Skin epidermis (tissue), 12 donors: ENCODE data around the gene CADM1.

Source experiments
- H3K27ac ChIP-seq, 21 experiments: fragments of 200-600 bp; sonication (generic) in 11 of 21; one replicate each; pipeline ENCODE4 v1.5.0; 2020; ENCODE audit warnings: mild to moderate bottlenecking in 3 of 21, inconsistent platforms in 2 of 21, moderate library complexity in 2 of 21
- H3K4me3 ChIP-seq, 7 experiments: fragments of 200-600 bp; sonication (generic) in 2 of 7; one replicate each; pipeline ENCODE4 v1.5.0; 2020; ENCODE audit warnings: inconsistent platforms in 2 of 7, mild to moderate bottlenecking in 2 of 7, moderate library complexity in 1 of 7

Gene CADM1

DNA sequence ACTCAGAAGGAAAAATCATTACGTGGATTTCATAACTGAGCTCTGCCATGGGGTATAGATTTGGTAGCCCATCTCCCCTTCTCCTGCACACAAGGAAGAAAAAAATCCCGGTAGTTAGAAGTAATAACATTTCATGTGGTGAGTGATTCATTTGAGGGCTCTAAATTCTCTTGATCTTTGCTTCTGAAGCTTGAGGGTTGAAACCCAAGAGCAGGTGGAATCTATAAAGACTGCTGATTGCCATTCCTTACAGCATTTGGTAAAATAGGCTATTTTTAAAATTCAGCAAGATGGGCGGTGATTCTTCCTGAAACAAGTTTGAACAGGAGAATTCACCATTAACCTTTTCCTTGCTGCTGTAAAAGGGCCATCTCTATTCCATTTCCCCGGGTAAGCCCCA is 266.1 kb downstream of the CADM1 start:
- no peak overlapping the region for H3K4me3 ChIP-seq
- no peak overlapping the region for H3K27ac ChIP-seq

DNA sequence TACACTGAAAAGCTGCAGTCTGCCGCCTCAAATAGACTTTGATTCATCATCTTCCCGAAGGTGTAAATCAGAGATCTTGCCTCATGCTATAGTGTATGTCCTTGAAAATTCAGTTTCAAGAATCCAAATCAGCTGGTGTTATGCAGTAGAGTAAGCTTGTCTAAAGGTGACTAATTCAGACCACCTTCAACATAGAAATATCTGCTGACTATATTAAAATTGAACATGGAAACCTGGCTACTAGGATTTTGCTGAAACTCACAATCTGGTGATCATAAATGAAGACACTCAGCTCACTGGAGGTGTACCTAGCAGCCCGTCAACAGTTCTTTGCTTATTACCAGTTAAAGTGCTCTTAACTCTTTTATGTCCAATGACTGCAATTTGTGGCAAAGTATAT is 266.6 kb downstream of the CADM1 start:
- Histone ChIP-seq H3K27ac (no peak overlapping the region), H3K4me3 (no peak overlapping the region)

DNA sequence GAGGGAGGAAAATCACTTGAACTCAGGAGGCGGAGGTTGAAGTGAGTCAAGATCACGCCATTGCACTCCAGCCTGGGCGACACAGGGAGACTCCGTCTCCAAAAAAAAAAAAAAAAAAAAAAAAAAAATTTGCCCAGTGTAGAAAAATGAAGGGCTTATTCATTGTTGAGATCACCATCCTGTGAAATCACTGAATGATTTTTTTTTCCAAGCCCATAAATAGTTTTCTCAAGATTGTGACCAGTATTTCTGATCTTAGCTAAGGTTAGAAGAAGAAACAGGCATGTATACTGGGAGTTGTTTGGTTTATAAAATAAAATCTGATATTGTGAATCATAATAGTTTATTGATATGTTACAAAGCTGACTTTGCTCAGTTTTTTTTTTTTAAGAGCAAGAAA is 269.4 kb downstream of the CADM1 start:
- Histone ChIP-seq H3K27ac (no peak overlapping the region), H3K4me3 (no peak overlapping the region)

DNA sequence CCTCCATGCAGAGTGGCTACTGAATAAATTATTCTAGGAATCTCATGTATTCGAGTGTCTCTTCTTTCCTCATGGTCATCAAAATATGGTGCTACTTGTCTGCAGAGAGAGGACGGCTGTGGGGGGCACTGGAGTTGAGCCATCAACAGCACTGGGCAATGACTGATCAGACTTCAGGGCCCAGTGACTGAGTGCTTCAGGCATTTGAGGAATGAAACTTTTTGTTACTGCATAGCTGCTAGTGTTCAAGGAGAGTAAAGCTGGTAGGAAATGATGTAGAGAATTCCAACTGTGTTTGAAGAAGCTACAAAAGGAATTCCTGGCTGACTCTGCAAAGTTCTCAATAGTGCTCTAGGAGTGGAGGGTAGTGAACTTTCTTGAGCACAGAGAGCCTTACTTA is 277.7 kb downstream of the CADM1 start:
- H3K4me3 ChIP-seq = no peak overlapping the region
- H3K27ac ChIP-seq = no peak overlapping the region

DNA sequence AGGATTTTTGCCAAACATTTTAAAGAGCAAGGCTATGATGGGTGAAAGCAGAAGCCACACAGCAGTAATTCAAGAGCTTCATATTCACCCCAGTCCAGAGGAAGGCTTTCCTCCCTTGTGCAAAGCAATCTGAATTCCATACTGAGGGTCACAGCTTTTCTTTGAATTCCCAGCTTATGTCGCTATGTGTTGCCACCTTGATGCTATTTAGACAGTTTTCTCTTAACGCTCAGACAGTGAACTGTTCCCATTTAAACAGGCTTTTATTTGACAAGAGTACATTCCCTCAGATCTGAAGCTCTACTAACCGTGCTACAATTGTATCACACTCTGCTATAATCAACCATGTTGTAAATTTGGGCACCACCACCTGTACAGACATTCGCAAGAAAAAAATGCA is 279.7 kb downstream of the CADM1 start:
- Histone ChIP-seq H3K4me3 (no peak overlapping the region), H3K27ac (no peak overlapping the region)

DNA sequence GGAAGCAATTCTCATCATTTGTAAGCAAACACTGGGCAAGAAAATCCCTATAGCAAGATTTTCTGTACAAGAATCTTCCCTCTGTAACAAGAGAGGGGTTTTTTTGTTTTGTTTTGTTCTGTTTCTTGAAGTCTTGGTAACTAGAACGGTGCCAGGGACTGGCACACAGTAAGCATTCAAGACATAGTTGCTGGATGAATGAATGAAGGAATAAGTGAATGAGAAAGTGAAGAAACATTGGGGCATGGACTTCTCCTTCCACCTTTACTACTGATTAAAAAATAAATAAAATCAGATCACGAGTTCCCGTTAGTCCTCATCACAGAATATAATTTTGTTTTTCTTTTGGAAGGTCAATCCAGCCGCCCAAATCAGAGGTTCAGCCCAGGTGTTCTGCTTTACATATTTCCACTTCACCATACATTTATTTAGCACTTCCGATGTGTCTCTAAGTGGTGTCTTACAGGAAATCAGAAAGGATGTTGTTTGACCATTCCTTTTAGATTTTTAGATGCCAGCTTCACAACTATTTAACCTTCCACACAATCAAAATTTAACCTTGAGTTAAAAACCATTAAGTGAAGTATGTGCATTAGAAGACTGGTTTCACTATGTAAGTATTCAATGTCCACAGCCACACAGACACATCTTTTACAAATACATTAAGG is 281.2 kb downstream of the CADM1 start:
- peak overlapping the region in 4 of 21 experiments; percentile 12 to 63 (median 34) for H3K27ac ChIP-seq
- no peak overlapping the region for H3K4me3 ChIP-seq

DNA sequence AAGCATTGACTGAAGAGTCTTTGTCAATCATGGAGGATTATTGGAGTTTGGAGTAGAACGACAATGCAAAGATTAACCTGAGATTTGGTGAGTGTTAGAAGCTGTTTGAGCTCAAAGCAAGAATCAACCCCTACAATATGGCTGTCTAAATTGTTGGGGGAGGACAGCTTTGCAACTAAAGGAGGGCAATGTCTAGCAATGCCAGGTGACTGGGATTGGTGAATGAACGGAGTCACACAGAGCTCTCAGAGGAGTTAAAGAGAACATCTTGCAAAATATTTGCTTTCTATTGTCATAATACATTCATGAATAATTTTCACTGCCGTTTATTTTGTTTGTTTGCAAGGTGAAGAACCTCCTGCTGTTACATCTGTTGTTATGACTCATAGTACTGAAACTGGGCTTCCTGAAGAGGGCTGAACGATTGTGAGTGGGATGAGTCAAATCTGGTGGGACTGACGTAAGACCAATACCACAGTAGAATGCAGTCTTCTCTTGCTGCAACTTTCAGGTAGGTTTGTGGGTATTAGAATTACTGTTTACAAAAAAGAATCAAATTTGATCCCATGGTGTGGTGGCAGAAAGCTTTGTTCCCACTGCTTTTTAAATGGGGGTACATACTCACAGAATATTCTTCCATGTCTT is 281.9 kb downstream of the CADM1 start:
- Histone ChIP-seq H3K4me3 (no peak overlapping the region), H3K27ac (peak overlapping the region in 5 of 21 experiments; percentile 29 to 63 (median 46))

DNA sequence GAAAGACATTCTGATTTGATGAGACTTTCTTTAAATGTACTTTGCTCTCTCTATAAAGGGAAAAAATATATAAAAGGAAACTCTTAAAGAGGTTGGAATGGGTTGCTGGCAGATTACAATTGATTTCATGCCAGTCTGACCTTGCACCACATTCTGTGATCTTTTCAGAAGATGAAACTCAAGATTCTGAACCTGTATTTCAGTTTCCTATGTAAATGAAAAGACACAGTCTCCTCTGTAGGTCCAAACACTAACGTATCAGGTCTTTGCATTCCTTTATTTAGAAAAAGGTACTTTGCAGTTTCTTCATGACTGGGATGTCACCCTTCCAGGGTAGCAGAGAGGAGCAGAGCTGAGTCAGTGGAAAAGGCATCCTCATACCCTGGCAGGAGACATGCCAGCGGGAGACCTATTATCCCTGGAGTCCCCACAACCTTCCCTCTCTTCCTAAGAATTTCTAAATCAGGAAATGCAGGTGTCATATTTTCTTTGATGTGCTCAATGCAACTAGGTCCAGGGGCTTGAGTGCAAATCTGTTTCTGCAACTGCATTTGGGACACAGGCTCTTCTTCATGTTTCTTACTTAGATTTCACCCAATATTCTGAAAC is 282.6 kb downstream of the CADM1 start:
- peak overlapping the region in 3 of 21 experiments; percentile 3 to 63 (median 54) for H3K27ac ChIP-seq
- no peak overlapping the region for H3K4me3 ChIP-seq

DNA sequence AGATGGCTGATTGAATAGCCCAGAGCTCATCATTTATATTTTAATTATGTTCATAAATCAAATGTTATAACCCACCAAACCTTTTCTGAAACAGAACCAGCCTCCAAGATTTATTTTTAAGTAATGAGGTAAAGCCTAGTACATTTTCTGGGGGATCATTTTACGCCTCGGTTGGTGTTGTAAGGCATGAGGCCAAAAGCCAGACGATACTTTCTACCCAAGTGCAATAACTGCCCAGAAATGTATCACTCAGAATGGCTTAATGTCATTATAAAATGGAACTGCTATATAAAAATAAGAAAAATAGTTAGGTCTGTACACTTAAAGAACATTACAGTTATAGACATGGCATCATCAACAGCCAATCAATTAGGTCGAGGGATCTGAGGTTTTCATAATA is 283.3 kb downstream of the CADM1 start:
- no peak overlapping the region for H3K27ac ChIP-seq

DNA sequence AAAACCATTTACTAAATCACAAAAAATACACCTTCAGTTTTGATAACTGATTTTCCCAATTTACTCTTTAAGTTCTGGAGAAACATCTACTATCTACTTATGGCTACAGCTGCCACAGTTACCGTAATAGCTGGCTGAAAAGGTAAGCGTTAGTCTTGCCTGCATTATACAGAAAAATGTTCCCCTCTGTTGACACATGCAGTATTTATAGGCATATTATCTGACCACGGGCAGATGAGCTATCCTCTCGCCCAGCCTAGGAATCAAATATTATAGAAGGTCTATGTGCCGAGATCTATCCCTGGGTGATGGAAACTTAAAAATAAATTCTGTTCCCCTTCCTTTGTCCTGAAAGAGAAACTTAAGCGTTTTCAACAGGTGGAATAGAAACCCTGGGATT is 283.8 kb downstream of the CADM1 start:
- Histone ChIP-seq H3K27ac (no peak overlapping the region), H3K4me3 (no peak overlapping the region)

More for the DNA sequence above, 283.3 kb downstream of the CADM1 start:
- no peak overlapping the region for H3K4me3 ChIP-seq

DNA sequence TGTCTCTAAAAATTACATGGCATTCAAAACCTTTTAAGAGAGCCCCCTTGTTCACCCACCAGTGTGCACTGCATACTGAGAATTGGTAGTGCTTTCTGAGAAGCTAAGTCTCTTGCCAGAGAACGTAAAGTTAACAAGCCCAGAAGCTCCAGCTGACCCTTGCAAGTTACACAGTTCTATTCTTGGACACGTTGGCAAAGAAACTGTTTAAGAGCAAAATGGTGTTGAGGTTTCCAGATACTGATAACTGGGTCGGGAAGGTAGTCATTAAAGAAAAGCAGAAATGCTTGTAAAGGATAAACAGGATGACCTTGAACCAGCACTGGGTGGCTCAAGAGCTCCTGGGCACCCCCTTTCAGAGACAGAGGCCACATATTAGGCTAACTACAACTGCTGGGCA is 284.8 kb downstream of the CADM1 start:
- H3K27ac ChIP-seq = no peak overlapping the region
- H3K4me3 ChIP-seq = no peak overlapping the region

DNA sequence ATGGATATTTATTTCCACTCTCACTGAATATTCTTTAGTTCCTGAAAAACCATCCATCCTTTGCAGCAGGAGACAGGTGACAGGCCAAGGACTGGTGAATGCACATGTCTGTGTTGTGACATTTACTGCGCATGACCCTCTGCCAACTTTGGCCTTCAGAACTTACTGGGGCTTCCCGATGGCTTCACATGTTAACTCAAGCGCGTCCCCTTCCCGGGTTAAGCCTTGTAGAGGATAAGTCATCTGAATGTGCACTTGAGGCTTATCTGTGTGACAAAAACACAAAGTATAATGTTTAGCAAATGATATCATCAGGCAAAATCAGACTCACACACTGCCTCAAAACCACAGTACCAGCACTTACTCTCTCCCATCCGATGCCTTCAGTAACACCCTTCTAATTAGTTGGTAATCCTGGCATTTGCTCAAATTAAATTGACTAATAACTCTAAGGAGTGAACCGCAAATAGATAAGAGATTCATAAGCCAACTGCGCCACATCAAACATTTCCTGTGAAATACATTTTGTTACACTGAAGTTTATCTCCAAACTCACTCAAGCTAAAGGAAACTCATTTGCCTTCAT is 286.4 kb downstream of the CADM1 start:
- Histone ChIP-seq H3K27ac (no peak overlapping the region), H3K4me3 (no peak overlapping the region)

DNA sequence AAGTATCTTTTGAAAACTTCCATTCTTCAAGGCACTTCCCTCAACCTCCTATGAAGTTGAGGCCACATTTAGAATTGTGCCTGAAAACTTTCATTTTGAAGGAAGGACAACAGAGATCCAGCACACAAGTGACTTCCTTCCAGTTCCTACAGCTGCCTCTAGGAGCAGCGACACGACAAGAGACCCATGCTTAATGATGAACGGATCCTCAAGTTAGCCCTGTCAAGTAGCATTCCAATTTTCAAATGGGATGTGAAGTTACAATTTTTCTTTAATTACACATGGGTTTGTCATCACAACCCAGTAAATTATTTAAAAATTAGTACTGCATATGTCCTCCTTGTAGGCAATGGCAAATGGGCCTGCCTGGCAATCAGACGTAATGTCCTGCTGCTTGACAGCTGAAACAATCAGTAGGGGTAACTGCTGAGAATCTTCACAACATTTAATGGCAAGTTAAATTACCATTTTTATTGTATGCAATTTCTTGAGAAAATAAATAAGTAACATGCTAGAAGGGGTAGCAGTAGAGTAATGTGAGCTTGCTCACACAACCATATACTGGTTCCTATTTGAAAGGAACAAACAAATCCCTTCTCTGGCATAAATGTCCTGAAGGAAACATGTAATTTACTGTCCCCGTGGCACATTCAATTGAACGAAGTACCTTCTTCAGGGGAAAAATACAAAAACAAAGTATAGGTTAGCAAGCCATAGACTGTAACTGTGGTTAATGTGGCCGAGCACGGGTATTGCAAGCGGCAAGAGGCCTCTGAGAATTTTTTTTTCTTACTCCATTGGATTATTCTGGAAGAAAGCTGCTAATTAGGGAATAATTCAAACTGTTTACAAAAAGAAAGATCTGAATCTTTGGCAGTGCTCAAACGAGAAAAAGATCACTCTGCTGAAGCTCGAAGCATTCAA is 288.3 kb downstream of the CADM1 start:
- H3K27ac ChIP-seq = no peak overlapping the region
- H3K4me3 ChIP-seq = no peak overlapping the region

DNA sequence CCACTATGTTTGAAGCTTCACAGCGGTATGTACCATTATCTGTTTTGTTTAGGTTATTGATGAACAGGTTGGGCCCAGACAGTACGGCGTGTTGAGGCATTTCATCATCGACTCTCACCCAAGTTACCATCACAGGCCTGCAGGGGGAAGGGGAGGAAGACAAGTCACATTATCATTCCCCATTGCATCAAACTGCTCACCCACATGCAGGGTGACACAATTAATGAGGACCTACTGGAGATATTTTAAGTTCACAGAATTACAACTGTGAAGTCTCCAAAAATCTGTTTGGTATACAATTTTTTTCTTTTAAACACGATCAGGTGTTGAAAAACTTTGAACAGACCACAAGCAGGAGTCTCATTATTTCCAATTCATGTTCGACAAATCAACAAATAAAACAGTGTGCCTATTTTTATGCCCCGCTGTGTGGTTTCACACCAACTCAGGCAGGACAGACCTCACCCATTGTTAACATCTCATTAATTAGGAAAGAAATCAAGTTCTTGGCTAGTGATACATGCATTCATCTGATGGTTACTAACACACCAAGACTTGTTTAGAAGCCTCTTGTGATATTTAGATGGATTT is 289.5 kb downstream of the CADM1 start:
- H3K27ac ChIP-seq = no peak overlapping the region
- no peak overlapping the region for H3K4me3 ChIP-seq

DNA sequence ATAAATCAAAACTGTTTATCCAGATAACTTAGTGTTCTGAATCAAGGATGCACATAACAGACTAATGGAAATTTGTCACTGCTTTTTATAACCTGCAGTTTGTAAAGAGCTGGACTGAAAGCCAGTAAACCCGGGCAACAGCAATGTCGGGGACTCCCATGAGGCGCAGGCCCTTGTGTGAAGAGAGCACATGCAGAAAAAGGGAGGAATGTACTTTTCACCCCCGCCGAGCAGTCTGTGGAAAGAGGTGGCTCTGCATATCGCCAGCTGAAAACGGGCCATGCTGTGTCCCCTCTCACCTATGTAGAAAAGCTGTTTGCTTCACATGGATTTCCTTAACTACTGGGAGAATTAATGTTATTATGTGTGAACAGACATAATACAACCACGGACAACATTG is 291.2 kb downstream of the CADM1 start:
- Histone ChIP-seq H3K4me3 (no peak overlapping the region), H3K27ac (no peak overlapping the region)

DNA sequence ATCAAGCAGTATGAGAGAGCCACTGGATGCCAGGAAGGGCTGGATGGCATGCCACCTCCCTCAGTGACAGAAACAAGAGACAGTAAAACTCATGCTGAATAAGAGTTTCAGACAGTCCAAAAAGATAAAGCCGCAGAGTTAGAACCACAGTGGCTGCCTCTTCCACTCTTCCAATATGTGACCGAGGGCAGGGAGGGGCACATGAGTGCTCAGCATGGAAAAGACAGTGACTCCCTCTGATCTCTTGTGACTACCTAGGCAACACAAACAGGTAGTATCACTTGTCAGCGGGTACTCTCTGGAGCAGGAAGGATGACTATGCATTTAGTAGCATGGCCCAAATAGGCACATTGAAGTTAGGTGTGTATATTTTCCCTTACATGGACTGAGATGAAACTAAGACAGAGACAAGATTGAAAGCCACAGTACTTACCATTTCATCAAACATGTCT is 295.4 kb downstream of the CADM1 start:
- no peak overlapping the region for H3K27ac ChIP-seq
- no peak overlapping the region for H3K4me3 ChIP-seq

DNA sequence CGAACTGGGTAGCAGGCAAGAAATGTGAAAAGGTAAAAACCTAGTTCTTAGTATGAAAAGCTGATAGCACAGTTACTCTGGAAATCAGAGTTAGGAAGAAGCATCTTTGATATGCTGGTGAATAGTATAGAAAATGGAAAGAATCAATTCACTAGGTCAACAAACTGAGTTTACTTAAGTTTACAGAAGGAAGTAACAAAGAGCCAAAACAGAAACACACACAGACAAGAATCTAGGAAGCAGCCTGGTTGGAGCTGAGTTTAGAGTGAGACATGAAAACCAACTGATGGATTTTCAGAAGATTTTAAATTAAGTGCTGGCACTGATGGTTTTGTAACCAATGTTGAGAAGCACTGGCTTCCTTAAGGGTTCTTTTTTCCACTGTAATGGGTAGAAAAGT is 296.3 kb downstream of the CADM1 start:
- H3K4me3 ChIP-seq = no peak overlapping the region
- H3K27ac ChIP-seq = no peak overlapping the region

DNA sequence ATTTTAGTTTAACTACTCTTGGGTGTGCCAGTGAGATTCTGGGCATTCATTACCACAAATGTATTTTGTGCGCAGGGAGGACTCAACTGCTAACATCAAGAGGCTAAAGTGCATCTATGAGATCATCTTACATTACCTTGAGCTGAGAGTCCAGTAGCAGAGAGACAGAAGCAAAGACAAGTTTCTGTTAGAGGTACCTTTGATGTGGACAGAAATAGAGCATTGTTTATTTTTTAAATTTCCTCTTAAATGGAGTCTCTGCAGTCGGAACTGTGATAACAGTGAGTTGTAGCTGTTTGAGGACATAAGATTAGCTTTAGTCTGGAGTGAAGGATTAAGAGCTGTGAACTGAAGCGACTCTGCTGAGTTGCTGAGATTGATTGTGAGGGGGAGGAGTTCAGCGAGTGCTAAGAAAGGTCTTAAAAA is 297.0 kb downstream of the CADM1 start:
- Histone ChIP-seq H3K4me3 (no peak overlapping the region), H3K27ac (no peak overlapping the region)

DNA sequence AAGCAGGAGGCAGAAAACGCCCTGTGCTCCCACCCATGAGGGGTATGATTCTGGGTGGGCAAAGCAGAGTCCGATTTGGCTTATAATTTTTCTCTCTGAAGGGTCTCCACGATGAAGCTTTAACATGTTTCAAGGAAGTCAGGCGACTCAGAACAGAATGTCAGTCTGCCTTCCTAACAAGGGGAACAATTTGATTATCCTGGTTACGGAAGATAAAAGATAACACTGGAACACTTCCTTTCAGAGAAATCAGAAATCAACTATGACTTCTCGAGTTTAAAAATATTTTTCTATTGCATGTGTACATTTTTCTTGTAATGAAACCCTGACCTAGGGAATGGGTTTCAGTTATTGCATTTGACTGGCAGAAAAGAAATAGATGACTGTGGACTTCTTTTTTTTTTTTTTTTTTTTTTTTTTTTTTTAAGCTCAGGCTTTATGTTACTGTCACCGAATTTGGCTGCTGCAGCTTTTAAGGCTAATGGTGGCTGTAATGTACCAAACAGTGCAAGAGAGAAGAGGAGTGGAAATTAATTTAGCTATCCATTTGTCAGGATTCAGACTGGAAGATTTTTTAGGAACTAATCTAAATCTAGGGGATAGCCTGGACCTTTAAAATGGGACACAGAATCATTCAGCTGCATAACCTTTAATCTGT is 297.7 kb downstream of the CADM1 start:
- Histone ChIP-seq H3K27ac (no peak overlapping the region), H3K4me3 (no peak overlapping the region)
